ENCODE data around the gene SGTA. TPM values are rescaled to one million over a fixed set of nuclear protein-coding genes. Genes with fewer than 3 reads are reported as not detected.
"Not testable (repeated sequence)": the region's sequence is repeated elsewhere in the genome, so short reads cannot be mapped to it uniquely, and the experiment has no call there.

The SGTA gene
- 10 to 100 TPM; 42.5 to 56.1 TPM for polyA plus RNA-seq

- Histone ChIP-seq H3K36me3 (ENCODE audit: control insufficient read depth in 2 of 2, insufficient read depth in 2 of 2, low read length in 1 of 2) (peaks cover 0 to 5% of the 10 kb centered on the region in 2 donors), H3K4me1 (ENCODE audit: control insufficient read depth in 2 of 2, insufficient read depth in 2 of 2, low read length in 1 of 2) (peaks cover 2 to 5% of the 10 kb centered on the region in 2 donors), H3K9me3 (ENCODE audit: control insufficient read depth in 2 of 2, insufficient read depth in 1 of 2, low read depth in 1 of 2, low read length in 1 of 2) (no peaks in the 10 kb centered on the region), H3K27ac (ENCODE audit: low read depth in 2 of 2, low read length in 1 of 2) (peak within 1 kb of the TSS; percentile 85 to 90), H3K4me3 (ENCODE audit: low read depth in 1 of 2, low read length in 2 of 2) (peak within 1 kb of the TSS; percentile 83 to 92), H3K27me3 (ENCODE audit: control insufficient read depth in 1 of 2, insufficient read depth in 2 of 2, low read length in 2 of 2) (no peaks in the 10 kb centered on the region)
- WGBS, 2 donors: 1% methylated on average over 66 to 68 of the region's 68 CpGs
Observed at GRCh38 chr19:2782936-2783780, at the start of gene SGTA. SGTA (minus strand) TSS chr19:2783273; CDS start chr19:2769068, 14,205 bp downstream.

- H3K36me3 ChIP-seq (ENCODE audit: control insufficient read depth in 2 of 2, insufficient read depth in 2 of 2, low read length in 1 of 2): peaks cover 10 to 15% of the 10 kb centered on the region in 2 donors
- no peaks in the 10 kb centered on the region for H3K27me3 ChIP-seq (ENCODE audit: control insufficient read depth in 1 of 2, insufficient read depth in 2 of 2, low read length in 2 of 2)
- H3K27ac ChIP-seq (ENCODE audit: low read depth in 2 of 2, low read length in 1 of 2): no peak overlapping the region
- no peaks in the 10 kb centered on the region for H3K4me1 ChIP-seq (ENCODE audit: control insufficient read depth in 2 of 2, insufficient read depth in 2 of 2, low read length in 1 of 2)
- H3K9me3 ChIP-seq (ENCODE audit: control insufficient read depth in 2 of 2, insufficient read depth in 1 of 2, low read depth in 1 of 2, low read length in 1 of 2): peaks cover under 1 to 14% of the 10 kb centered on the region in 2 donors
- 91 to 96% methylated on average over 13 of the region's 13 CpGs for WGBS, 2 donors
- no peak overlapping the region for H3K4me3 ChIP-seq (ENCODE audit: low read depth in 1 of 2, low read length in 2 of 2)
Observed at GRCh38 chr19:2827840-2828489, 44.9 kb upstream of the SGTA start.

- WGBS, 2 donors: 92 to 95% methylated on average over 2 of the region's 2 CpGs
- peaks cover 4 to 10% of the 10 kb centered on the region in 2 donors for H3K36me3 ChIP-seq (ENCODE audit: control insufficient read depth in 2 of 2, insufficient read depth in 2 of 2, low read length in 1 of 2)
- no peaks in the 10 kb centered on the region for H3K27me3 ChIP-seq (ENCODE audit: control insufficient read depth in 1 of 2, insufficient read depth in 2 of 2, low read length in 2 of 2)
- no peaks in the 10 kb centered on the region for H3K4me1 ChIP-seq (ENCODE audit: control insufficient read depth in 2 of 2, insufficient read depth in 2 of 2, low read length in 1 of 2)
- no peak overlapping the region for H3K27ac ChIP-seq (ENCODE audit: low read depth in 2 of 2, low read length in 1 of 2)
- peaks cover 0 to 7% of the 10 kb centered on the region in 2 donors for H3K9me3 ChIP-seq (ENCODE audit: control insufficient read depth in 2 of 2, insufficient read depth in 1 of 2, low read depth in 1 of 2, low read length in 1 of 2)
- no peak overlapping the region for H3K4me3 ChIP-seq (ENCODE audit: low read depth in 1 of 2, low read length in 2 of 2)
Observed at GRCh38 chr19:2827022-2827421, 43.9 kb upstream of the SGTA start.

GRCh38 chr19:2824129-2824528 lies 41.1 kb upstream of the SGTA start:
- peaks cover 3 to 10% of the 10 kb centered on the region in 2 donors for H3K36me3 ChIP-seq (ENCODE audit: control insufficient read depth in 2 of 2, insufficient read depth in 2 of 2, low read length in 1 of 2)
- H3K9me3 ChIP-seq (ENCODE audit: control insufficient read depth in 2 of 2, insufficient read depth in 1 of 2, low read depth in 1 of 2, low read length in 1 of 2): peaks cover 0 to 4% of the 10 kb centered on the region in 2 donors
- no peak overlapping the region for H3K4me3 ChIP-seq (ENCODE audit: low read depth in 1 of 2, low read length in 2 of 2)
- no peaks in the 10 kb centered on the region for H3K27me3 ChIP-seq (ENCODE audit: control insufficient read depth in 1 of 2, insufficient read depth in 2 of 2, low read length in 2 of 2)
- WGBS, 2 donors: 72 to 77% methylated on average over 8 of the region's 8 CpGs
- H3K4me1 ChIP-seq (ENCODE audit: control insufficient read depth in 2 of 2, insufficient read depth in 2 of 2, low read length in 1 of 2): peaks cover 2 to 4% of the 10 kb centered on the region in 2 donors
- no peak overlapping the region for H3K27ac ChIP-seq (ENCODE audit: low read depth in 2 of 2, low read length in 1 of 2)

GRCh38 chr19:2823646-2824045 lies 40.6 kb upstream of the SGTA start:
- Histone ChIP-seq H3K27ac (ENCODE audit: low read depth in 2 of 2, low read length in 1 of 2) (no peak overlapping the region), H3K27me3 (ENCODE audit: control insufficient read depth in 1 of 2, insufficient read depth in 2 of 2, low read length in 2 of 2) (no peaks in the 10 kb centered on the region), H3K4me1 (ENCODE audit: control insufficient read depth in 2 of 2, insufficient read depth in 2 of 2, low read length in 1 of 2) (peaks cover 2 to 4% of the 10 kb centered on the region in 2 donors), H3K9me3 (ENCODE audit: control insufficient read depth in 2 of 2, insufficient read depth in 1 of 2, low read depth in 1 of 2, low read length in 1 of 2) (peaks cover 0 to 4% of the 10 kb centered on the region in 2 donors), H3K4me3 (ENCODE audit: low read depth in 1 of 2, low read length in 2 of 2) (no peak overlapping the region), H3K36me3 (ENCODE audit: control insufficient read depth in 2 of 2, insufficient read depth in 2 of 2, low read length in 1 of 2) (peaks cover 3 to 10% of the 10 kb centered on the region in 2 donors)
- WGBS, 2 donors: 78 to 84% methylated on average over 9 of the region's 9 CpGs

- Histone ChIP-seq H3K4me1 (ENCODE audit: control insufficient read depth in 2 of 2, insufficient read depth in 2 of 2, low read length in 1 of 2) (peaks cover 2 to 4% of the 10 kb centered on the region in 2 donors), H3K4me3 (ENCODE audit: low read depth in 1 of 2, low read length in 2 of 2) (no peak overlapping the region), H3K27me3 (ENCODE audit: control insufficient read depth in 1 of 2, insufficient read depth in 2 of 2, low read length in 2 of 2) (no peaks in the 10 kb centered on the region), H3K9me3 (ENCODE audit: control insufficient read depth in 2 of 2, insufficient read depth in 1 of 2, low read depth in 1 of 2, low read length in 1 of 2) (no peaks in the 10 kb centered on the region), H3K27ac (ENCODE audit: low read depth in 2 of 2, low read length in 1 of 2) (no peak overlapping the region), H3K36me3 (ENCODE audit: control insufficient read depth in 2 of 2, insufficient read depth in 2 of 2, low read length in 1 of 2) (peaks cover 3 to 5% of the 10 kb centered on the region in 2 donors)
- 94 to 96% methylated on average over 5 of the region's 5 CpGs for WGBS, 2 donors
Observed at GRCh38 chr19:2822846-2823245, 39.8 kb upstream of the SGTA start.

GRCh38 chr19:2820112-2820702 lies 37.1 kb upstream of the SGTA start:
- no peaks in the 10 kb centered on the region for H3K27me3 ChIP-seq (ENCODE audit: control insufficient read depth in 1 of 2, insufficient read depth in 2 of 2, low read length in 2 of 2)
- H3K36me3 ChIP-seq (ENCODE audit: control insufficient read depth in 2 of 2, insufficient read depth in 2 of 2, low read length in 1 of 2): peaks cover 0 to 3% of the 10 kb centered on the region in 2 donors
- H3K27ac ChIP-seq (ENCODE audit: low read depth in 2 of 2, low read length in 1 of 2): peak overlapping the region in 1 of 2 donors; percentile 34
- 2 to 3% methylated on average over 32 to 36 of the region's 36 CpGs for WGBS, 2 donors
- peaks cover 2 to 4% of the 10 kb centered on the region in 2 donors for H3K4me1 ChIP-seq (ENCODE audit: control insufficient read depth in 2 of 2, insufficient read depth in 2 of 2, low read length in 1 of 2)
- H3K9me3 ChIP-seq (ENCODE audit: control insufficient read depth in 2 of 2, insufficient read depth in 1 of 2, low read depth in 1 of 2, low read length in 1 of 2): no peaks in the 10 kb centered on the region
- peak overlapping the region; percentile 70 to 90 for H3K4me3 ChIP-seq (ENCODE audit: low read depth in 1 of 2, low read length in 2 of 2)

- peaks cover 0 to 3% of the 10 kb centered on the region in 2 donors for H3K36me3 ChIP-seq (ENCODE audit: control insufficient read depth in 2 of 2, insufficient read depth in 2 of 2, low read length in 1 of 2)
- WGBS, 2 donors: 0 to 1% methylated on average over 44 to 64 of the region's 64 CpGs
- H3K4me1 ChIP-seq (ENCODE audit: control insufficient read depth in 2 of 2, insufficient read depth in 2 of 2, low read length in 1 of 2): peaks cover 2 to 4% of the 10 kb centered on the region in 2 donors
- no peaks in the 10 kb centered on the region for H3K27me3 ChIP-seq (ENCODE audit: control insufficient read depth in 1 of 2, insufficient read depth in 2 of 2, low read length in 2 of 2)
- peak within 1 kb of the TSS; percentile 70 to 90 for H3K4me3 ChIP-seq (ENCODE audit: low read depth in 1 of 2, low read length in 2 of 2)
- H3K27ac ChIP-seq (ENCODE audit: low read depth in 2 of 2, low read length in 1 of 2): peak within 1 kb of the TSS in 1 of 2 donors; percentile 34
- no peaks in the 10 kb centered on the region for H3K9me3 ChIP-seq (ENCODE audit: control insufficient read depth in 2 of 2, insufficient read depth in 1 of 2, low read depth in 1 of 2, low read length in 1 of 2)
Observed at GRCh38 chr19:2819540-2820111, 36.6 kb upstream of the SGTA start, which contains the start of gene ZNF554. ZNF554 (plus strand) TSS chr19:2819868; CDS start chr19:2820072, 204 bp downstream.

GRCh38 chr19:2817237-2817829 lies 34.3 kb upstream of the SGTA start:
- not testable (repeated sequence) for H3K4me1 ChIP-seq (ENCODE audit: control insufficient read depth in 2 of 2, insufficient read depth in 2 of 2, low read length in 1 of 2); H3K4me3 ChIP-seq (ENCODE audit: low read depth in 1 of 2, low read length in 2 of 2); H3K9me3 ChIP-seq (ENCODE audit: control insufficient read depth in 2 of 2, insufficient read depth in 1 of 2, low read depth in 1 of 2, low read length in 1 of 2); H3K36me3 ChIP-seq (ENCODE audit: control insufficient read depth in 2 of 2, insufficient read depth in 2 of 2, low read length in 1 of 2); H3K27me3 ChIP-seq (ENCODE audit: control insufficient read depth in 1 of 2, insufficient read depth in 2 of 2, low read length in 2 of 2)
- peak overlapping the region in 1 of 2 donors; percentile 74 for H3K27ac ChIP-seq (ENCODE audit: low read depth in 2 of 2, low read length in 1 of 2)
- 68 to 74% methylated on average over 22 of the region's 22 CpGs for WGBS, 2 donors

Measured in esophagus (tissue), 2 donors.